CD4-positive, alpha-beta T cell treated with Interferon gamma for 1 hour (primary cell): ENCODE measurements around the gene HADHB.
"Not testable (repeated sequence)": the region's sequence is repeated elsewhere in the genome, so short reads cannot be mapped to it uniquely, and the experiment has no call there.

Experiments
- DNase-seq: peaks from one replicate; pipeline ENCODE4 v3.0.0-alpha.2; 2020

HADHB gene

DNA sequence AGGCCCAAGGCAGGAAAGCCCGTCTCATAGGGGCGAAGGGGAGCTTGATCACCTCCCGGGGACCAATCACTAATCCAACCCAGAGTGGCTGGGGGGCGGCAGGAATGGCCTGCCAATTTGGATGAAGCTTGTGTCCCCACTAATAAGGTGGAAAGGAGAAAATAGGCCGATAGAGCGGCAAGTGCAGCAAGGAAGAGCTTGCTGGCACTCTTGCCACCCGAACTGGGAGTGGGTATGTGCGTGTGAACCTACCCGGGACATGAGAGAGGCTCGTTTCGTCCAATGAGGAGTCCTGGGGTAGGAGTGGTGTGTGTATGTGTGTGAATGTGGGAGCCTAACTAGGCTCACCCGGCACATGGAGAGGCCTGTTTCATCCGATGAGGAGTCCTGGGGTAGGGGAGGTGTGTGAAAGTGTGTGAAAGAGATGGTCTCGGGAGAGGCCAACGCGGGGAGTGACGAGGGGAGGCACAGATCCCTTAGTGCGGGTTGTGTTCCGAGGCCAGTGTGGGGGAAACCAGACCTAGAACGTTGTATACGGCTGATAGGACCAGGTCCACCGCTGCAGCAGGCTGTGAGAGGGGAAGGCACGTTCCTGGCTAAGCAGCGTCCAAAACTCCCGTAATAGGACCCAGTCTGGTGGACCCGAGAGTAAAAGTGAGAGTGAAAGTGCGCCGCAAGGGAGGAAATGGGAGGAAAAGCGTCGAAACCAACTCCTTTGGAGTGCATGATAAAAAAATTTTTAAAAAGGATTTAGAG lies 54.1 kb downstream of the HADHB start:
- DNase-seq = peak; percentile 38

DNA sequence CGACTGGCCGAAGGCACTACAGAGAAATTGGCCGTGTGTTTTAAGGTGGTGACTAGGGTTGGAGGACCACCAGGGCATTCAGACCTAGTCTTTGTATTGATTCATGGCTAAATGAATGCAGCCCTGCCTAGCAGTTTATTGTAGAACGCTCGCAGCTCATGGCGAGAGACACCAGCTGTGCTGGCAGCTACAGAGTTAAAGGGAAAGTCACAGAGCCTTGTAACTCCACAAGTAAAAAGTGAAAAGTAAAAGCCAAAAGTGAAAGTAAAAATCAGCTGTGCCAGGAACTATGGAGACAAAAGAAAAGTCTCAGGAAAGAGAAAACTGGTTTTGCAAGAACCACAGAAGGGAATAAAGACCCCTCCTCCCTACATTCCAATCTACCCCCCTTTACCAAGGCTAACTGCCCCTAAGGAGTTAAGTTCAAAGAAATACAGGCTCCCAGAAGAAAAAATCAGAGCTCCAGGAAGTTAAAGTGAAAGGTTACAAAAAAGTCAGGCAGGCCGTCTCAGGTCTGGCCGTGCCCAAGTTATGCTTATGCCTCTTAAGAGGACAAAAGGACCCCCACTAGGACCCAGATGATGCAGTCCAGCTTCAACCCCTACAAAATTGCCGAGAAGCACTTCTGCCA lies 54.8 kb downstream of the HADHB start:
- DNase-seq = no peak

DNA sequence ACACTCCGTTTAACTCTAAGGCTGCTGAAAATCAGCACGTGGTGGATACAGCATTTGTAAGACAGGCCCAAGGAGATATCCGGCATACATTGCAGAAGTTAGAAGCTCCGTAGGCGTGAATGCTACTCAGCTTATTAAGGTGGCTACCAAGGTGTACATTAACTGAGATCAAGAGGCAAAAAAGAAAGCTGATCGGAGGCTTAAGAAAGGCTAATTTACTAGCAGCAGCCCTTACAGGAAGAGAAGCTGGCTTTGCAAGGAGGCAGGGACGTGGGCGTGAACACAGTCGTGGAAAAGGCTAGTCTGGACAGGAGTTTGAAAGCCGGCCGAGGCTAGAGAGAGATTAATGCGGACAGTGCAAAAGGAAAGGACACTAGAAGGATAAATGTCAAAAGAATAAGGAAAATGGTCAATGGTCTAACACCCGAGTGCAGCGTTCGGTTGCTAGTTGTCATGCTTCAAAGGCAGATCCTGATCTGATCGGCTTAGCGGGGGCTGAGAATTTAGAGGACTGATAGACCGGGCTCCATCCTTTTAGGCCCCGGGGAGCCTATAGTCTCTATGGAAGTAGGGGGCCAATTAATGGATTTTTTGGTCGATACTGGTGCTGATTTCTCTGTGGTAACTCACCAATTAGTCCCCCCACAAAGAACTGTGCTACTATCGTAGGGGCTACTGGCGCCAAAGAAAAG lies 55.6 kb downstream of the HADHB start:
- DNase-seq = no peak

DNA sequence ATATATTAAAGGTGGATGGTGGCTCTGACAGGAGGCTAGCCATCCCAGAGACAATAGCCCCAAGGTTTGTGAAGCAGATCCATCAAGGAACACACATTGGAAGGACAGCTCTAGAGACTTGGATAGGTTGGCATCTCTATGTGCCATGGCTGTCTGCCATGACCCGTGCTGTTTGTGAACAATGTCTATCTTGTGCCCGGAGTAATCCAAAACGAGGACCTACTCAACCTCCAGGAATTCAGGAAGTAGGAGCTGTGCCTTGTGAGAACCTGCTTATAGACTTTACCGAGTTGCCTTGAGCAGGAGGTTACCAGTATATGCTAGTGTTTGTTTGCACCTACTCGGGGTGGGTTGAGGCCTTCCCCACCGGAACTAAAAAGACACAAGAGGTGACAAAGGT lies 58.1 kb downstream of the HADHB start:
- no peak for DNase-seq

DNA sequence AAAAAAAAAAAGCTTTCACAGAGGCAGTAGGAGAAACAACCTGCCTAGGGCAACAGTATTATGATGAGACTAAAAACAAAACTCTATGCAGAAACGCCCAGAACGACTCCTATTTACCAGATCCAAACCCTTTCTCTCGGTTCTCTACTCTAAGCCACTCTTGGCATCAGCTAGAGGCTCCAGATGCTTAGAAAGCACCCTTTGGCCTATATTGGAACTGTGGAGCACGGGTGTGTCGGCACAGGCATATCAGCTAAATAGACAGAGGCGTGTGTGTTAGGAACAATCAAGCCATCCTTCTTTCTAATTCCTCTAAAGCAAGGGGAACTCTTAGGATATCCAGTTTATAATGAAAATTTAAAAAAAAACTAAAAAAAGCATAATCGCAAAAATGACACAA lies 60.4 kb downstream of the HADHB start:
- DNase-seq = not testable (repeated sequence)

DNA sequence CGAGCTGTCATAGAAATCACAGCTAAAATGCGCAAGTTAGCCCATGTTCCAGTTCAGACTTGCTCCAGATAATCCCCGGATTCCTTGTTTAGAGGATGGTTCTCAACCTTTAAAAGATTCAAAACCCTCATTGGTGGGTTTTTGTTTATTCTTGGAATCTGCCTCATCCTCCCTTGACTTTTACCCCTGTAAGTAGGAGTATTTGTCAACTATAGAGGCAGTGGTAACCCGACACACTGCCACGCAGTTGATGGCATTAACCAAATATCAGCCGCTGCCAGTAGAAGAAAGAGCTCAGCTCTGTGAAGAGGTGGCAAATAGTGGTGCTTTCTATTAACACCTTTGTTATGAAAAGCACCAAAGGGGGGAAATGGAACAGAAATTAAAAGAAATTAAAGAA lies 60.8 kb downstream of the HADHB start:
- no peak for DNase-seq

DNA sequence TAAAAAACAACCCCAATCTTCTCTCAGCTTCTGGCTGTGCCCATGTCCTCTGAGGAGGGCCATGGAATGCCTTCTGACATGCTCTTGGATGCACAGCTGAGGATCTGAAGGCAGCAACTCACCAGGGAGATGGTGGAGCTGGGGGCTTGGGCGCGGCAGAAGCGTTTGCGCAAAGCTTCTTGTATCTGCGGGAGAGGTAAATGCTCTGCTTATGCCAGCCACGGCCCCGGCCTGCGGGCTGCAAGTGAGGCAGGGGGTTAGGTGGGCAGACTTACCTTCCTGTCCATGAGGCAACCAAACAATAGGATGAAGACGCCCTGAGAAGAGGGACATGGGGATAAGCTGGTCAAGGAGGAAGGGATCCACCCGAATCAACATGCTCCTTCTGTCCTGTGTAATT lies 65.2 kb downstream of the HADHB start:
- no peak for DNase-seq

DNA sequence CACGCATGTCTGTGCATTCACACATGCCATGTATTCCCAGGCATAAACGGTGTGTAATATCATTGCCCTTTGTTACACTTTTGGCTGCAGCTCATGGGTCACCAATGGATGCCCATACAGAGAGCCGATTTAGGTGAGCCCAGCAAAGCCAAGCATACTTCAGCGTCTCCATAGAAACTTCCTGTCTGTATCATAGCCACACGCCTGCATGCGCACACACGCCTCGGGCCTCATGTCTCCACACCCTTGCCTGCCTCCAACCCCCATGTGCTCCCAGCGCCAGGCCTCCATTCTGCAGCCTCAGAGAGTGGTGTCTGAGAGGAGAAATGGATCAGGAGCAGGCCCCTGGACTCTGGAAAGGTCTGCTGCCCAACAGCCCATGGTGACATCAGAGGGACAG lies 67.7 kb downstream of the HADHB start:
- no peak for DNase-seq

DNA sequence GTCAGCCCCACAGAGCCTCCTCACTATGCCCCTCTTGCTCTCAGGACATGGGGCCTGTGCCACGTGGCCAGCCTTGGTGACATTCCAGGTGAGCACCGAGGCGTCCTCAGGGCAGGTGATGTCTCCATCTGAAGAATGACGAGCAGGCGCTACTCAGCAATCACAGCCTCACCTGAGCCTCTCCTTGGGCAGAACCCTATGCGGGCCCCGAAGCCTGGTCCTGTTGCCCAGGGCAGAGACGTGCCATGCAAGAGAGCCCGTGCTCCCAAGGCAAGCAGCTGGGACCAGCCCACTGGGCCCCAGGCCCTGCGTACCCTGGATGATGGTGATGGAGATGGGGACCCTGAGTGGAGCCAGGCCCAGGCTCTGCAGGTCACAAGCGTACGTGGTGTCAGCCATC lies 68.7 kb downstream of the HADHB start:
- no peak for DNase-seq

DNA sequence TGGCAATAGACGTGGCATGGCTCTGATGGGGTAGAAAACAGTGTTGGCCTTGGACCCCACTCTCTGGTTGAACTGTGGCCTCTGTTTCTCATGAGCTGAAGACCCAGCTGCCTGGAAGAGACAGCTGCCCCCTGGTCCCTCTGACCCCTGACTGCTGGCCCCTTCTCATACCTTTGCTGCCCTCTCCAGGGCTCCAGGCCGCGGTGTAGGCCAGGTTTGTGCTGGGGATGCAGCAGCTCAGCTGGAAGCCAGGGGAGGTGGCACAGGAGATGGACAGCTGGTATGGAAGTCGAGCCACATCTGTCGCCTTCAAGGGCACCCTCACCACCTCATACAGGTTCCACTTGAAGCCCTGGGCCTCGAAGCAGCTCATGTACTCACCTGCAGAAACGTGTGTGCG lies 69.5 kb downstream of the HADHB start:
- DNase-seq = no peak

DNA sequence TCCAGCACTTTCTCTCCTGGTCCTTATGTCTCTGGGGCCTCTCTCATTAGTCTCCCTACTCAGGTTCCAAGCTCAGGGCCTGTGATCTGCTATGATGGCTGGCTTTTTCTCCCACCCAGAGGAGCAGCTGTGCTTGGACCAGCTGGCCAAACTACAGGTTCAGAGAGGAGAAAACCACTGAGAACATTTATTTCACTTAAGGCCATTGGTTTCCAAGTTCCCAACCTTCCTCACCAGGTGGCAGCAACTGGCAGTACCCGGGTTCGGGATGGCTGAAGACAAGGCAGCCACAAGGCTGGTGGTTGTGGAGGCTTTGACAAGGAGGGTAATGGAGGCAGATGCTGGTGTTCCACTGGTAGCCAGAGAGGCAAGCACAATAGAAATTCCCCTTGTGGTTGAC lies 71.3 kb downstream of the HADHB start:
- DNase-seq = no peak

DNA sequence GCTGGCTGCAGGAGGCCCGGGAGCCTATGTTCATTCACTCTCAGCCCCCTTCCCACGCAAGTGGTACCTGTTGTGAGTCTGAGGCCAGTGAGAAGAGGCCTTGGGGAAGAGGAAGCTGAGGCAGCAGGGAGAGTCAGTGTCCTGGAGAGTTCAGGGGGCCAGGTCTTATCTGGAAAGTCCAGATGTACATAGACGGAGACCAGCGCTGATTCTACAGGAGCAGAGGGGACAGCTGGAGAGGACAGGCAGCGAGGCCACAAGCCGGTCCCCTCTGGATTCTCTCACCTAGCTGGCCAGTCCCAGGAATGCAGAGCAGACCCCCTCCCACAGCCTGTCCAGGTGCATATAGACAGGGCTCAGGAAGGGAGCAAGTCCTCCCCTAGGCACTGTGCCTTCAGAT lies 72.1 kb downstream of the HADHB start:
- no peak for DNase-seq

DNA sequence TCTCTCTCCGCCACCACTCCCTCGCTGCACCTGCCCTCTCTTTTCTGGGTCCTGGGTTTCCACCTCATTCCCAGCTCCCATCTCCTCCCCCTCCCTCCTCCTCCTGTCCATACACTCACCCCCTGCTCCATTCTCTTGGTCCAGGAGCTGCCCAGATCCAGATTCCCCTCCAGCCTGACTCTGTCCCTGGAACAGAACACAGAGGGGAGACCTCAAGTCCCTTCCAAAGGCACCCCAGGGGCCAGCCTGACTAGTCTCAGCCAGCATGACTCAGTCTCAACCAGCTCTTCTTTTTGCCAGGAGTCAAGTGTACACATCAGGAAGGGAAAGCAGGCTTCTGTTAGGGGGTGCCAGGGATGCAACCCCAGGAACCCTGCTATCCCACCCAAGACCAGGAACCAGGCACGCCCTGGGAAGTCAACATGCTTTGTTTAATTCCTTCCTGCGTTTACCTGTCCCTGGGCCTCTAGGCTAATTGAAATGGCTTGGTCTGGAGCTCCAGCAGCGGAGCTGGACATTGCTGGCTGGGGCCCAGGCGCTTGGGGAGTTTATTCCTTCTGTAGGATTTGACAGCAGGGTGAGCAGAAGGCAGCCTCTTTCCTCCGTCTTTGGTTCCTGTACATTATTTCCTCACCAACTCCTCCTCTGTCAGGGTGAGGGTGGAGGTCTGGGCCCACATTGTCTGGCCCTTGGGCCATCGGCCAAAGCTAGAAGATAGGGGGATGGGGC lies 72.8 kb downstream of the HADHB start:
- no peak for DNase-seq

DNA sequence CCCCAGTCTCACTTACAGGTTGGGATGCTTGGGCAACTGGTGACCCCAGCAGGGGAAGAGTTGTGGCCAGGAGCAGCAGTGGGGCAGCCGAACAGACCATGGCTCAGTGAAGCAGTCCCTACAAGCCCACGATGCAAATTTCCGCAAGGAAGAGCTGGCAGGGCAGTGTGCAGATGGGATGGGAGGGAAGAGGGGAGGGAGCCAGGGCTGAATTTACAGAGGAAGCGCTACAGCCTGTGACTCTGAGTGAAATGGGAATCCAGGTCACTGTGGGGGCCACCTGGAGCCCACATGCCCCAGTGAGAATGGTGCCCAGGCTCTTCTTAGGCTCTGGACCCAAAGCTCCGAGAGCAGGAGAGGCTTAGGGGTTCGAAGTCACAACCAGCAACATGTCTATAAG lies 74.2 kb downstream of the HADHB start:
- DNase-seq = no peak

DNA sequence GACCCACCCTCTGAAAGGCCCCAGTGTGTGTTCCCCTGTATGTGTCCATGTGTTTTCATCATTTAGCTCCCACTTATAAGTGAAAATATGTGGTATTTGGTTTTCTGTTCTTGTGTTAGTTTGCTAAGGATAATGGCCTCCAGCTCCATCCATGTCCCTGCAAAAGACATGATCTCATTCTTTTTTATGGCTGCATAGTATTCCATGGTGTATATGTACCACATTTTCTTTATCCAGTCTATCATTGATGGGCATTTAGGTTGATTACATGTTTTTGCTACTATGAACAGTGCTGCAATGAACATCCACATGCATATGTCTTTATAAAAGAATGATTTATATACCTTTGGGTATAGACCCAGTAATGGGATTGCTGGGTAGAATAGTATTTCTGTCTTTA lies 79.7 kb downstream of the HADHB start:
- DNase-seq = not testable (repeated sequence)

DNA sequence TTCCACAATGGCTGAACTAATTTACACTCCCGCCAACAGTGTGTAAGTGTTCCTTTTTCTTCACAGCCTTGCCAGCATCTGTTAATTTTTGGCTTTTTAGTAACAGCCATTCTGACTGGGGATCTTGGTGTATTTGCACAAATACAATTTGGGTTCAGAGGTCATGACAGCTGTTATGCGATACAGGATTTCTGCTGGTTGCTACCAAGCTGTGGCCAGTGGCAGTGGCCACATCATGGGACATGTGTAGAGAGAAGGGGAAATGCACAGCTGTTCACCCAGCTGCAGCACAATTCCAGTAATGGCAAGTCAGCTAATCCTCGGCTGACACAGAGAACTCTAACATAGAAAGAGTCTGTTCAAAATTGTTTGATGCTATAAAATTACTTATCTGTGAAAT lies 80.2 kb downstream of the HADHB start:
- DNase-seq = no peak

DNA sequence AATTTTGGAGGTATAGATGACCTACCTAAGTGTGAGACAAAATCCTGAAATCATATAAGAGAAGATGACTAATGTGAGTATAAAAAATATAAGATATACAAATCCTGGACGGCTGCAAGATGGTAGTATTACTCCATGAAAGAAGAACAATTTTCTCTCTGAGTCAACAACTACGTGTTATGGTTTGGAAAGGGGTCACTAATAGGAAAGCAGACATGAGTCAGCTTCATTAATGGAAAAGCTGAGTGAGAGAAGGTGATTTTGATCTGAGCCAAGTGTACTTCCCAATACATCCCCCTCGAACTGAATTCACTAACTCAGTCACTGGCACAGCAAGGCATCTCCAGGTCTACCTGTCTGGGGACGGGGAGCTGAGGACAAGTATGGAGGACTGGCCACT lies 81.1 kb downstream of the HADHB start:
- DNase-seq = no peak

DNA sequence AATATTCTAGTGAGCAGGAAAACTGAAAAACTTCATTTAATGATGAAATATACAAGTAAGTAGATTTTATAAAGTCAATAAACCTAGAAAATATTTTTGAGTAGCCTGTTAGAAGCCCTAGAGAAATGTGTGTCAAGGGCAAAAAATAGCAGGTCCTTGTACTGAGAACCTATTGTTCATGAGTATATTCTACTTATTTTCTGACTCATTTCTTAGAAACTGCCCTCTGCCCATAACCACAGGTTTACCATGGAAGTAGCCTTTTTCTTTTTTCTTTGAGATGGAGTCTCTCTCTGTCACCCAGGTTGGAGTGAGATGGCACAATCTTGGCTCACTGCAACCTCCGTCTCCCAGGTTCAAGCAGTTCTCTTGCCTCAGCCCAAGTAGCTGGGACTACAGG lies 81.8 kb downstream of the HADHB start:
- DNase-seq = no peak

DNA sequence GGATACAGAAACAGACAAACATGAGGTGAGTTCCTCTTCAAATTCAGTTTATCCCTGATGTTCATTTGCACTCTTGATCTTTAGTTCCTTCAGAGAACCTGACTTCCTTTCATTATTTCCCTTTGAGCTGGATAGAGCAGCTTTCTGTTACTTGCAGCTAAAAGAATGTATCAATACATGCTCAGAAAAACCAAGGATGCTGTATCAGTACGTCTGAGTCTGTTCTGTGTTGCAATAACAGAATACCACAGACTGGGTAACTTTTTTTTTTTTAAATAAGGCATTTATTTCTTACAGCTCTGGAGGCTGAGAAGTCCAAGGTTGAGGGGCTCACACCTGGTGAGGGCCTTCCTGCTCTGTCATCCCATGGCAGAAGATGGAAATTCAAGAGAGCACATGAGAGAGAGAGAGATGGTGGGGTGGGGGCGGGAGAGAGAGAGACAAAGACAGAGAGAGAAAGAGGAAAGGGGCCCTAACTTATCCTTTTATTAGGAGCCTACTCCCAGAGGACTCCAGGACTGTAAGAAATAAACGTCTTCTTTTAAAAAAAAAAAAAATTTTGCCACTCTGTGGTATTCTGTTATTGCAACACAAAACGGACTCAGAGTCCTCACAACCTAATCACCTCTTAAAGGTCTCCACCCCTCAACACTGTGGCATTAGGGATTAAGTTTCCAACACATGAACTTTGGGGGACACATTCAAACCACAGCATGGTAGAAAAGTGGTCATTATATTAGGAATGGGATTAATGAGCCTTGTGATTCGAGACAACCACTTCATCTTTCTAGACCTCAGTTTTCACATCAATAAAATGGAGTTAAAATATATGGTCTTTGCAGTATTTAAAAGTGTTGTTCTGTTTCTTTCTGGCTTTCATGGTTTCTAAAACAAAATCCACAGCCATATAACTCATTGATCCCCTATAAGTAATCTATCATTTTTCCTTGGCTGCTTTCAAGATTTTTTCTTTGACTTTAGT lies 82.8 kb downstream of the HADHB start:
- DNase-seq = no peak

DNA sequence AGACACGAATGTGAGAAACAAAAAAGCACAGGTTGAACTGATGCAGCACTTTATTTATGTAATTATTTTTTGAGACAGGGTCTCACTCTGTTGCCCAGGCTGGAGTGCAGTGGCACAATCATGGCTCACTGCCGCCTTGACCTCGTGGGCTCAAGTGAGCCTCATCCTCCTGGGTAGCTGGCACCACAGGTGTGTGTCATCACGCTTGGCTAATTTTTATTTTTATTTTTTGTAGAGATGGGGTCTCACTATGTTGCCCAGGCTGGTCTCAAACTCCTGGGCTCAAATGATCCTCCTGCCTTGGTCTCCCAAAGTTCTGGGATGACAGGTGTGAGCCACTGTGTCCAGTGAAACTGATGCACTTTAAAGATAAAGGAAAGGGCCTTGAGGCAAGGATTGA lies 84.3 kb downstream of the HADHB start:
- DNase-seq = not testable (repeated sequence)

DNA sequence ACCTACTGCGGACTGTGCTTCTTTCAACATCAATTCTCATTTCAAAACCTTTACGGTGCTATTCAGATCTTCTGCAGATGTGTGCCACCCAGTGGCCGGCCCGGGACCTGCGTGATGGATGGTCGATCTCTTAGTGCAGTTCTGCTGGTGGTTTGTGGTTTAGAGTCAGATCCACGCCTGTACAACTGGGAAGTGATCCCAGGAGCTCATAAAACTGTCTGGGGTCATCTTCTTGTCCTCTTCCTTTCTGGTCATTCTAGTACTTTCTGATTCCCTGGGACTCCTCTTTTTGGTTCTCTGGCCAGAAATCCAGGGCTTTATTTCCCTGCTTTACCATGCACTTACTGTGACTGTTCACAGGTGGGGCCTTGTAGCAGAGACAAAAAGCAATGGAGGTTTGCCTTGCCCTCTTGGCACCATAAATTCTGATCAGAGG lies 85.4 kb downstream of the HADHB start:
- DNase-seq = peak; percentile 74

DNA sequence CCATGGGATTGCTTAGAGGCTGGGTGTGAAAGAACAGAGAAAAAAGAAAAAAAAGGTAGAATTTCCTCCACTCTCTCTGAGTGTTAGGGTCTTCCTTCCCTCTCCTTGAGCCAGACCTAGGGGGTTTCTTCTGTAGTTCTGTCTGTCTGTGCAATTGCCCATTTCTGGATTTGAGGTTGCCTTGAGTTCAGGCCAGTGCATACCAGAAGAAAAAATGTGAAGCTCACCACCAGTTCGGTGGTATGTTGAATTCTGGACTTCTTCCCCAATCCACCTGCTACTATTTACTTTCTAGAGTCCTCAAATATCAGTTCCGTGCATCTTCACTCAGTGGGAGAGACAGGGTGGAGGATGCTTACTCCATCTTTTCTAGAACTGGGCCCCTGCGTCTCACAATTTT lies 85.9 kb downstream of the HADHB start:
- DNase-seq = no peak
